Suppressor macrophage treated with lipopolysaccharide for 4 hours (primary cell): Measurements from ENCODE around the gene FUNDC2.

Experiments used
- DNase-seq: peaks from one replicate; pipeline ENCODE4 v3.0.0-alpha.2; 2020

FUNDC2 gene

DNA sequence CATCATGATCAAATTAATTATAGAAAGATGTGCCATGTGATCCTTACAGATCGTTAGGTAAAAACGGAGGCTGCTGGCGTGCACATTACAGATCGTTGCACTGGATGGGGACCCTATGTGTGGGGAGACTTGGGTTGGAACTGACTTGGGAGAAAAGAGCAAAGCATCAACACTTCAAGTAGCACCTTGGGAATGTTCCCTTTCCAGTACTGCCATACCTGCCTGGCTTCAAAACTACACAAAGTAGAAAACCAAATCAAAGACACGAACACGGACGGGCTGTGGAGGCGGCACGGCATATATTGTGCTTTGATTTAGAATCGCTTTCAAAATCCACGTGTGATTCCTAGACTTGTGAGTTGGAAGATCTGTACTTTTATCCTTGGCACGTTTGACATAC, 43.4 kb downstream of the FUNDC2 start:
- DNase-seq = no peak

DNA sequence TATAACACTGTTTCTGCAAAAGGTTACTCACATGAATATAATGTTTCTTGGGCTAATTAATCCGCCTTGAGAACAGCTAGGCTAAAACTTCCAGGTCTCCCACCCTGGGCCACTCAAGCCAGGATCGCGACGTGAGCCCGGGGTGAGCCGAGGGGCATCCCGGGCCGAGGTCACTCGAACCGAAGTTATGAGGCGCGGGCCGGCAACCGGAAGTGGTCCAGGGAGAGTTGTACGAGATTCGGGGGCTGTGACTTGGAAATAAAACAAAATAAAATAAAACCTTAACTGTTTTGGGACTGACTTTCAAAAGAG, 44.0 kb downstream of the FUNDC2 start:
- no peak for DNase-seq

DNA sequence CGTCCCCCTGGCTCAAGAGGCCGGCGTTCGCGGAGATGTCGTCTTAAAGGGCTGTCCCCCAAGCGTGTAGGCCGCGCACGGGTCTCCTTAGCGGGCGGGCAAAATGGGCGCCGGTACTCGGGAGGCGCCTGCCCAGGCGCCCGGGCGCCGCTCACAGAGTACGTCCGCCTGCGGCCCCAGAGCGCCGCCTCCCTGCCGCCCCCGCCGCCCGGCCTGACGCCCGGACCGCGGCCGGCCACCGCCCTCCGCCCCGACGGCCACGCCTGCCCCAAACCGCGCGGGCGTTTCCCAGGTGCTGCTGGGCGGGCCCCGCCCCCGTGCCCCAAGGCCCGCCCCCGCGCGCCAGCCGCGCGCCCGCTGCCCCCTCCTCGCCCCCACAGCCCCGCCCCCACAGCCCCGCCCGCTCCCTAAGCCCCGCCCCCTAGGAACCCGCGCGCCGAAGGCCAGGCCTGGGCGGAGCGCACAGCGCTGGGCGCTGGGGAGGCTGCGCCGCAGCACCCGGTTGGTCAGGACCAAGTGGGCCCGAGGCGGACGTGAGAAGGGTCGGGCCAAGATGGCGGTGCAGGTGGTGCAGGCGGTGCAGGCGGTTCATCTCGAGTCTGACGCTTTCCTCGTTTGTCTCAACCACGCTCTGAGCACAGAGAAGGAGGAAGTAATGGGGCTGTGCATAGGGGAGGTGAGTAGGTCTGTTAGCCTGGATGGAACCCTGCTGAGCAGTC, 44.5 kb downstream of the FUNDC2 start, which contains the start of the genes BRCC3, CMC4 and MTCP1:
TSS of gene BRCC3 (plus strand) at position 534 of the 719 bp plus-strand sequence. CDS start at position 554, 20 bp downstream.
TSS of gene CMC4 (minus strand) at position 162 of the 719 bp plus-strand sequence. CDS start 7,113 bp downstream, outside the sequence.
TSS of gene MTCP1 (minus strand) at position 162 of the 719 bp plus-strand sequence. CDS start 5,126 bp downstream, outside the sequence.
- DNase-seq = peak; percentile 86

DNA sequence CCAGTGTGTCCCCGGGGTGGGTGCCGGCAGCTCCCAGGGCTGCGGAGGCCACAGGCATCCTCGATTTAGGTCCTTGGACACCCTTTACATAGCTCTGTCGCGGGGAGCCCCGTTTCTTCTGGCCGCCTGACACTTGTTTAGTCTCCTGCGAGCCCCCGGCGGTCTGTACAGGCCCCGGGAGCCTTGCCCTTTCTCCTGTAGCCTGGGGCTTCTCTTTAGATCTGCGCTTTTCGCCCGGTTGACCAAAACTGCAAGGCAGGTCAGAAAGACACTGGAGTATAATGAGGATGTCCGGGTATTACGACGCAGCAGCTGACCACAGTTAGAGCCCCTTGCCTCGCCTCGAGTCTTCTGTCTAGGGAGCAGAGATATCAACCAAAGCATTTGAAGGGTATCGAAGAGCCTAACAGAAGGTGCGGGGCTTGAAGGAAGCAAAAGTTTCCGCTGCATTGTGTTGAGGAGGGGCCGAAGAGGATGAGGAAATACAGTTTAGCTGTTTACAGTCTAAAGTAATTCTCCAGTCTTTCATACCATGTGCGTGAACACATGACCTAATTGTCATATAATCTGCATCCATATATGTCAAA, 45.1 kb downstream of the FUNDC2 start:
- no peak for DNase-seq

DNA sequence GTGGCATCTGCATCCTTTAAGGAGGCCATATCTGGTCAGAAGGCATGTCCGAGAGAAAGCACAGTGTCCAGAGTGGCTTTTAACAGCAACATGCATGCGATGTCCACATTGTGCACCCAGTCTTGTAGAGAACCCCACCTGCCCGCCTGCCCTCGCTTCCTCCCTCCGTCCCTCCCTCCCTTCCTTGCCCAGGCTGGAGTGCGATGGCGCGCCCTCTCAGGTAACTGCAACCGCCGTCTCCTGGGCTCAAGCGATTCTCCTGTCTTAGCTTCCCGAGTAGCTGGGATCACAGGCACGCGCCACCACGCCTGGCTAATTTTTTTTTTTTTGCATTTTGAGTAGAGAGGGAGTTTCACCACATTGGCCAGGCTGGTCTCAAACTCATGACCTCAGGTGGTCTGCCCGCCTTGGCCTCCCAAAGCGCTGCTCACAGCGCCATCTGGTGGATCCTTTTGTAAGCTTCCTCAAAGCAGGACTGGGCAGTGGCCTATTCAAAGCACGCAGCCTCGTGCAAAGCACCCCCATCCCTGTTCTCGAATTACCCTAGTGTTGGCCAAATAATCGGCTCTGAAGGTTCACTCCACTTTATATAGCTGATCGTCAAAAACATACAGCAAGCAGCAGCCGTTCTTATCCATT, 59.7 kb downstream of the FUNDC2 start:
- peak; percentile 46 for DNase-seq

DNA sequence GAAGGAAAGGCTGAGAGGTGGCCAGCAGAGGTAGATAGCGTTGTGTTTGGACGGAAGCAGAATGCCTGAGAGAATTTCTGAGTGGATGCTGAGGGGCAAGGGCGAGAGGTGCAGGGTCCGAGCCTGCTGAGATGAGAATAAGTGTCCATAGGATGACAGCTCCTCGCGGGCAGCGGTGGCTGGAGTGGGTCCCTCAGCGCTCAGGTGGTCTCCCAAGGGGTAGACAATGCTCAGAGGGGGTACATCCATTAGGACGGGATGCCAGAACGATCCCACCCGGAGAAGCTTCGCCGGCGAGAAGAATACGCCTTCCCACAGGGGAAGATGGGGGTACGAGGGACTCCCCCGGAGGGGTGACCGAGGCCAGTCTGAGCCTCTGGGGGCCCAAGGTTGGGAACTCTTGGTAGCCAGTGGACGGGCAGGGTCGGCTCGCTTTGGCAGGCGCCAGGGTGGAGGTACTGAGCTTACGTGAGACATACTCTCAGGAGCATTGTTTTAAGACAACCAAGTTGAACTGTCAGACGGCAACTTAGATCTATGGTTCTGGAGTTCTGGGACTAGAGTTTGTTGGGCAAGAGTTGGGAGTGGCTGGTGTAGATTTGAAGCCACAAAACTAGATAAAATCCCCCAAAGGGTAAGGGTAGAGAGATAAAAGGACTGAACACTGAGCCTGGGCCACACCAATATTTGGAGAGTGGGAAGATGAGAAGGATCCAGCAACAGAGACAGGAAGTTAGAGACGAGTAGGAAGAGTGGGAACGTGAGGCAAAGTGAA, 60.5 kb downstream of the FUNDC2 start:
- no peak for DNase-seq

DNA sequence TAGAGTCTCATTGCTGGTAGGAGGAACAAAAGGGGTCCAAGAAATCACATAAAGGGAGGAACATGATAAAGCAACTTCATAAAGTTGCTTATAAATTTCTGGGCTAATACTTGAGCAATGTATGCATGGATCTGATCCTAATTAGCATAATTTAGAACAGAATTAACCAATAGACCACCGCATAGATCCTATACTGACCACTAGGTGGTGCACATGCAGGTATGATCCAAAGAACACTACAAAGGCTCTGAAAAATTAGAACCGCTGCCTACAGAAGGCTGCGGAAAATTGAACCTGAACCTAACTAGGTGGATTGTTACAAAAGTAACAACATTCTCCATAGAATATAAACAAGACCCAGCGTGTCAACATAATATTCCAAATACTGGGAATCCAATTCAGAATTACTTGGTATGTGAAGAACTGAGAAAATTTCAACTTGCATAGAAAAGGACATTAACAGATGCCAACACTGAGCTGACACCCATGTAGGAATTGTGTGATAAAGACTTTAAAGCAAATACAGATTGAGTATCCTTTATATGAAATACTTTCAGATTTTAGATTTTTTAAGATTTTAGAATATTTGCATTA, 67.9 kb downstream of the FUNDC2 start:
- peak; percentile 25 for DNase-seq

DNA sequence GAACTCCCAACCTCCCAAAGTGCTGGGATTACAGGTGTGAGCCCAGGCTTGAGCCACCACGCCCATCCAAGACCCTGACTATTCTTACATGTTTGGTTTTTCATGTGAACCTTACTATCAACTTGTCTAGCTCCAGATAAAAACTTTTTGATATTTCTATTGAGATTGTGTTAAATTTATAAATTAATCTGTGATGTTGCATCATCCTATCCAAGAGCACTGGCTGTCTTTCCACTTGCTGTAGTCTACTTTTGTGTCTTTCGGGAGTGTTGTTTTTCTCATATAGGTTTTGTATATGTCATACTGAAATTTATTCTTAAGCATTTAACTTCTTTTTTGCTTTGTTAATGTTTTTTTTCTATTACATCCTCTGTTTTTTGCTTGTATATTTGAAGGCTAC, 79.3 kb downstream of the FUNDC2 start:
- no peak for DNase-seq

DNA sequence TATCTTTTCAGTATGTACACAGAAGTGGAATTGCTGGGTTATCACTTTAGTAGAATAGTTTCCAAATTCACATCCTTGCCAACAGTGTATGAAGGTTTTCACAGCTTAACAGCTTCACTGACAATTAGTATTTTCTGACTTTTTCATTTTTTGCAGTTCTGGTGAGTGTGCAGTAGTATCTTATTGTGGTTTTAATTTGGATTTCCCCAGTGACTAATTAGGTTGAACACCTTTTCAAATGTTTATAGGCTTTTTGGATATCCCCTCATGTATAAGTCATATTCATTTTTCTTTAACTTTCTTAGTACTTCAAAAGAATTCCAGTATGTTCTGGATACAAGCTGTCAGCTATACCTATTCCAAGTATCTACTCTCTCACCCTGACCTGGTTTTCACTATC, 81.8 kb downstream of the FUNDC2 start:
- no peak for DNase-seq
